Mesenchymal stem cell (in vitro differentiated cells and primary cell): ENCODE results near the gene CCDC71L.

Experiments
- DNase-seq: peaks from one replicate; pipeline ENCODE4 v3.0.0-alpha.2; 2013
- H2AFZ ChIP-seq: one replicate; pipeline ENCODE4 v1.6.1; 2013; ENCODE audit warnings: low read depth, mild to moderate bottlenecking, control low read depth, inconsistent platforms, low read length, moderate library complexity
- H2AK5ac ChIP-seq: 2 replicates; pipeline ENCODE4 v1.6.1; 2013; ENCODE audit warnings: low read length, moderate library complexity, mild to moderate bottlenecking, inconsistent platforms; ENCODE audit not compliant: severe bottlenecking
- H2BK120ac ChIP-seq: one replicate; pipeline ENCODE4 v1.6.1; 2013; ENCODE audit warnings: low read depth, mild to moderate bottlenecking, inconsistent platforms, low read length, moderate library complexity
- H2BK12ac ChIP-seq, 2 experiments: one replicate each; pipeline ENCODE4 v1.6.1; 2013; ENCODE audit warnings: inconsistent platforms in 2 of 2, low read length in 2 of 2, mild to moderate bottlenecking in 2 of 2, moderate library complexity in 2 of 2, control low read depth in 1 of 2
- H2BK15ac ChIP-seq: one replicate; pipeline ENCODE4 v1.6.1; 2013; ENCODE audit warnings: mild to moderate bottlenecking, low read depth, inconsistent platforms; ENCODE audit not compliant: poor library complexity, severe bottlenecking
- H2BK5ac ChIP-seq: 2 replicates; pipeline ENCODE4 v1.6.1; 2013; ENCODE audit warnings: low read depth, mild to moderate bottlenecking, low read length, control low read depth, inconsistent platforms; ENCODE audit not compliant: poor library complexity, severe bottlenecking
- H3K14ac ChIP-seq, 2 experiments: one replicate each; pipeline ENCODE4 v1.6.1; 2013; ENCODE audit warnings: inconsistent platforms in 2 of 2, low read length in 2 of 2, control low read depth in 1 of 2, mild to moderate bottlenecking in 1 of 2, moderate library complexity in 1 of 2
- H3K18ac ChIP-seq, 2 experiments: one replicate each; pipeline ENCODE4 v1.6.1; 2013; ENCODE audit warnings: inconsistent platforms in 2 of 2, low read length in 2 of 2, control low read depth in 1 of 2, low read depth in 1 of 2, mild to moderate bottlenecking in 1 of 2
- H3K23ac ChIP-seq, 2 experiments: one replicate each; pipeline ENCODE4 v1.6.1; 2013; ENCODE audit warnings: inconsistent platforms in 2 of 2, low read length in 2 of 2, mild to moderate bottlenecking in 2 of 2, moderate library complexity in 2 of 2, control low read depth in 1 of 2
- H3K27ac ChIP-seq: 2 replicates; pipeline ENCODE4 v1.5.1; 2013; ENCODE audit warnings: mild to moderate bottlenecking, moderate library complexity, low read length, control low read depth, inconsistent platforms; ENCODE audit not compliant: poor library complexity, severe bottlenecking
- H3K27me3 ChIP-seq, 2 experiments: 2 replicates each; pipeline versions ENCODE4 v1.6.1 to v1.7.0; 2013; ENCODE audit warnings: low read length in 2 of 2, mild to moderate bottlenecking in 2 of 2, moderate library complexity in 2 of 2, control low read depth in 1 of 2, inconsistent platforms in 1 of 2; ENCODE audit not compliant: control insufficient read depth in 1 of 2, insufficient read depth in 1 of 2
- H3K36me3 ChIP-seq, 2 experiments: 2 replicates each; pipeline versions ENCODE4 v1.6.1 to v1.7.0; 2013; ENCODE audit warnings: low read length in 2 of 2, control low read depth in 1 of 2, inconsistent platforms in 1 of 2, low read depth in 1 of 2, mild to moderate bottlenecking in 1 of 2; ENCODE audit not compliant: insufficient read depth in 2 of 2, control insufficient read depth in 1 of 2
- H3K4ac ChIP-seq, 2 experiments: one replicate each; pipeline ENCODE4 v1.6.1; 2013; ENCODE audit warnings: inconsistent platforms in 2 of 2, low read length in 2 of 2, mild to moderate bottlenecking in 2 of 2, moderate library complexity in 2 of 2, control low read depth in 1 of 2, low read depth in 1 of 2
- H3K4me1 ChIP-seq: 2 replicates; pipeline ENCODE4 v1.6.1; 2013; ENCODE audit warnings: low read depth, low read length, control low read depth; ENCODE audit not compliant: control insufficient read depth, insufficient read depth
- H3K4me2 ChIP-seq: 2 replicates; pipeline ENCODE4 v1.6.1; 2013; ENCODE audit warnings: low read length, mild to moderate bottlenecking, inconsistent platforms; ENCODE audit not compliant: poor library complexity, severe bottlenecking
- H3K4me3 ChIP-seq, 2 experiments: 2 replicates each; pipeline versions ENCODE4 v1.5.1 to v1.7.0; 2013; ENCODE audit warnings: low read length in 2 of 2, mild to moderate bottlenecking in 2 of 2, control low read depth in 1 of 2, low read depth in 1 of 2; ENCODE audit not compliant: insufficient read depth in 1 of 2
- H3K79me1 ChIP-seq: replicated peaks from 2 replicates; pipeline ENCODE4 v1.6.1; 2013; ENCODE audit warnings: mild to moderate bottlenecking, control low read depth, low read length, inconsistent platforms; ENCODE audit not compliant: poor library complexity, severe bottlenecking
- H3K9ac ChIP-seq: 2 replicates; pipeline ENCODE4 v1.7.0; 2013; ENCODE audit warnings: mild to moderate bottlenecking, low read length, moderate library complexity
- H3K9me3 ChIP-seq: 2 replicates; pipeline ENCODE4 v1.7.0; 2013; ENCODE audit warnings: mild to moderate bottlenecking, low read length; ENCODE audit not compliant: control insufficient read depth
- H4K8ac ChIP-seq: one replicate; pipeline ENCODE4 v1.6.1; 2013; ENCODE audit warnings: inconsistent platforms, mild to moderate bottlenecking, low read length, moderate library complexity
- H4K91ac ChIP-seq: one replicate; pipeline ENCODE4 v1.6.1; 2013; ENCODE audit warnings: mild to moderate bottlenecking, low read length, inconsistent platforms
- WGBS: methylation state at CpG from one replicate; pipeline ENCODE4 v1.1.7; 2013; ENCODE audit warnings: mixed read lengths; 5-methylcytosine and 5-hydroxymethylcytosine counted together

Gene CCDC71L

DNA sequence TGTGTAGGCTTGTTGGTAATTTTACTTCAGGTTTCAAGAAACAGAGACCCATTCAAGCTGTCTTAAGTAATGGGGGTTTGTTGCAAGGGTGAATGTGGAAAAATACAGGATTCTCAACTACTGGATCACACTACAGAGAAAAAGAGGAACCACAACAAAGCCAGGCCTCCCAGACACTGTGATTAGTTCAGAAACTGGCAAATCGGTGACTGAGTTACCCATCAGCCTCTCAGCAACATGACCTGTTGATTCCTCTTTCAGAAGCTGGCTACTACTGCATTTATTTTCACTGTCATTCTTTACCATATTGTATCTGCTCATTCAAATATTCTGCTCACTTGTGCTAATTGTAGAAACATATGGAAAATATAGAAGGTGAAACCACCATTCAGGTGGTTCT lies 16.0 kb downstream of the CCDC71L start:
- H3K4me3 ChIP-seq = no peak overlapping the region
- H2BK12ac ChIP-seq = no peak overlapping the region
- no peak overlapping the region for H3K4ac ChIP-seq
- no peak overlapping the region for H3K9ac ChIP-seq
- no peaks in the 10 kb centered on the region for H3K9me3 ChIP-seq
- no peak overlapping the region for H2BK5ac ChIP-seq
- H2BK120ac ChIP-seq = no peak overlapping the region
- no peaks in the 10 kb centered on the region for H3K27me3 ChIP-seq
- H3K36me3 ChIP-seq = no peaks in the 10 kb centered on the region
- H3K14ac ChIP-seq = no peak overlapping the region
- WGBS = 100% methylated on average over 1 of the region's 1 CpG
- H4K91ac ChIP-seq = no peak overlapping the region
- no peak overlapping the region for H2AFZ ChIP-seq
- H3K79me1 ChIP-seq = no peaks in the 10 kb centered on the region
- H2BK15ac ChIP-seq = no peak overlapping the region
- H4K8ac ChIP-seq = no peak overlapping the region
- no peak for DNase-seq
- H2AK5ac ChIP-seq = no peak overlapping the region
- H3K27ac ChIP-seq = no peak overlapping the region
- H3K23ac ChIP-seq = no peak overlapping the region
- no peak overlapping the region for H3K18ac ChIP-seq
- H3K4me1 ChIP-seq = no peaks in the 10 kb centered on the region
- H3K4me2 ChIP-seq = no peak overlapping the region

DNA sequence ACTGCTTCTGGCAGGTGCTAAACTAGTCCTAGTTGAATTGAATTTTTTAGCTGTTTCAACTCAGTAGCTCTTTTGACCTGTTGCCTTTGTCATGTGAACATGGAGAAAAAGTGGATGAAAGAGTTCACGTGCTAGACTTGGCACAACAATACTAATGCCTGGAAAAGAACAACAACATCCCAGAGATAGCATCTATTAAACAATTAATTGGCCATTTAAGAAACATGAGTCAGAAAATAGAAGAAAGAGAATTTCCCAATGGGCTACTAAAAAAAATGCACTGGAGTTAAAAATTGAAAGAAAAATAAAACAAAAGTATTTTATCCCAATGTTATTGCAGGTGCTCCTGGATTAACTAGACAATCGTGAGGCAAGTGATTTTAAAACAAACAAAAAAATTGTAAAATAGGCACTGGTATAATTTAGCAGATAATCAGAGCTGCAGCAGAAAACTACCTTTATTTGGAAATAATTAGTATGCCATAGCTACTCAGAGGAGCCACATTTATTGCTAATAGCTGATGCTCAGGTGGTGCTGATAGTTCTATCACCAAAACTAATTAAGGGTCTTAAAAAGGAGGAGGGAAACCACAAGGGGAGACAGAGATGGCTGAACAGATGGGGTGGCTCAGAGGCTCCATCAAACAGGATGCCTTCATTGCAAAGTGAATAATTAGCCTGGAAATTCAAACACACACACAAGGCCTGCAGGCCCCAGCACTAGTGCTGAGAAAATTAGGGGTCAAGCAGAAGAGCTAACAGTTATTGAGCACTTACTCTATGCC lies 17.6 kb downstream of the CCDC71L start:
- H4K91ac ChIP-seq = no peak overlapping the region
- DNase-seq = no peak
- H3K79me1 ChIP-seq = no peaks in the 10 kb centered on the region
- WGBS = no CpG with 5 or more reads among the region's 2 CpGs
- no peak overlapping the region for H2BK120ac ChIP-seq
- H2AK5ac ChIP-seq = no peak overlapping the region
- no peaks in the 10 kb centered on the region for H3K4me1 ChIP-seq
- H3K27ac ChIP-seq = no peak overlapping the region
- H3K36me3 ChIP-seq = no peaks in the 10 kb centered on the region
- H3K4me2 ChIP-seq = no peak overlapping the region
- no peak overlapping the region for H2BK12ac ChIP-seq
- H3K27me3 ChIP-seq = no peaks in the 10 kb centered on the region
- no peaks in the 10 kb centered on the region for H3K9me3 ChIP-seq
- H2BK5ac ChIP-seq = no peak overlapping the region
- H3K9ac ChIP-seq = no peak overlapping the region
- H3K4ac ChIP-seq = no peak overlapping the region
- no peak overlapping the region for H4K8ac ChIP-seq
- H3K4me3 ChIP-seq = no peak overlapping the region
- no peak overlapping the region for H2BK15ac ChIP-seq
- H2AFZ ChIP-seq = no peak overlapping the region
- no peak overlapping the region for H3K23ac ChIP-seq
- no peak overlapping the region for H3K14ac ChIP-seq
- no peak overlapping the region for H3K18ac ChIP-seq

DNA sequence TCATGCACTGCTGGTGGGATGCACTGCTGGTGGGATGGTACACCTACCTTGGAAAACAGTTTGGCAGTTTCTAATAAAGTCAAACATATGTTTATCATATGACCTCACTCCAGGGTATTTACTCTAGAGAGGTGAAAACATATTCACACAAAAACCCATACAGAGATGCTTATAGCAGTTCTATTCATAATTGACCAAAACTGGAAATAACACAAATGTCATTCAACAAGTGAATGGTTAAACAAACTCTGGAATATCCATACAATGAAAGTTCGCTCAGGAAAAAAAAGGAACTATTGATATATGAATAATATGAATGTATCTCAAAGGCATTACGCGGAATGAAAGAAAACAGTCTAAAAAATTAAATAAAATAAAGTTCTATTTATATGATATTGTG lies 19.5 kb downstream of the CCDC71L start:
- H3K4me3 ChIP-seq = no peak overlapping the region
- no peak overlapping the region for H2AFZ ChIP-seq
- H3K9me3 ChIP-seq = no peaks in the 10 kb centered on the region
- no peak overlapping the region for H2BK12ac ChIP-seq
- no peak overlapping the region for H2BK120ac ChIP-seq
- H2BK5ac ChIP-seq = no peak overlapping the region
- no peaks in the 10 kb centered on the region for H3K4me1 ChIP-seq
- H3K14ac ChIP-seq = no peak overlapping the region
- no peak overlapping the region for H3K4me2 ChIP-seq
- H3K27ac ChIP-seq = no peak overlapping the region
- H3K79me1 ChIP-seq = no peaks in the 10 kb centered on the region
- no peaks in the 10 kb centered on the region for H3K27me3 ChIP-seq
- H2BK15ac ChIP-seq = no peak overlapping the region
- no peak overlapping the region for H3K9ac ChIP-seq
- DNase-seq = no peak
- no peak overlapping the region for H4K91ac ChIP-seq
- no peak overlapping the region for H3K4ac ChIP-seq
- no peak overlapping the region for H4K8ac ChIP-seq
- no peak overlapping the region for H3K18ac ChIP-seq
- H3K23ac ChIP-seq = no peak overlapping the region
- WGBS = no CpG with 5 or more reads among the region's 3 CpGs
- H3K36me3 ChIP-seq = no peaks in the 10 kb centered on the region
- H2AK5ac ChIP-seq = no peak overlapping the region

DNA sequence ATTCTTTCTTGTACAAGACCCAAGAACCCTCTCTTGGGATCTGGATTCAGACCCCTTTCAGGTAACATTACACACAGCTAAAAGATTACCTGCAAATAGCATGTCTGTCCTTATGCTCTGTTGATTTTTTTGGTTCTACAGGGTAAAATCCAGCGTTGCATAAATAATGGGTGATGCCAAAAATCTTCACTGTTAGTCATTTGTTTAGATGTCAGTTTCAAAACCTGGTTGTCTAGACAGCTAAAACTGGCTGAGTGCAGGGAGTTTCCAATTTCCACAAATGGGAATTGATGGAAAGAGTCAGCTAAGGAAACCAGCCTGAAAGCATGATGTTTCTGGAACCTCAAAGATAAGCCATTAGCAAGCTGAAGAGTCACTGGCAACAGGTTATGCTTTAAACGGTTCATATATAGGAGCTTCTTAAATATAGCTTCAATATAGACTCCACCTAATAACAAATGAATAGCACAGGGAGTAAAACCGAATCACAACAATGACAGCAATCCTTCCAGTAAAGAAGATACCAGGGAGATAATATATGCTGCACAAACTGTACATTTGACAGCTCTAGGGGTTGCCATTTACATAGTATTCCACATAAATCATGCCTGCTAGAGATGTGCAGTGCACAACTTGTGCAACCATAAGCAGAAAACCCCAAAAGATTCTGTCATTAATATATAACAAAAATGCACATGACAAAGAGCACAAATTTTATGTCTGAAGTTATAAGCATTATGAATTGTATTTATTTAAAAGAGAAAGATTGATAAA lies 20.4 kb downstream of the CCDC71L start:
- H3K14ac ChIP-seq = no peak overlapping the region
- no peaks in the 10 kb centered on the region for H3K9me3 ChIP-seq
- no peak overlapping the region for H3K4me2 ChIP-seq
- no peak overlapping the region for H2AK5ac ChIP-seq
- no peak overlapping the region for H2BK120ac ChIP-seq
- no peaks in the 10 kb centered on the region for H3K4me1 ChIP-seq
- no peak overlapping the region for H3K9ac ChIP-seq
- H3K23ac ChIP-seq = no peak overlapping the region
- H2BK5ac ChIP-seq = no peak overlapping the region
- peak overlapping the region in 1 of 2 experiments; percentile 12 for H3K18ac ChIP-seq
- 70% methylated on average over 3 of the region's 3 CpGs for WGBS
- H3K4ac ChIP-seq = no peak overlapping the region
- H4K8ac ChIP-seq = no peak overlapping the region
- no peak overlapping the region for H3K4me3 ChIP-seq
- no peaks in the 10 kb centered on the region for H3K27me3 ChIP-seq
- peak; percentile 79 for DNase-seq
- H4K91ac ChIP-seq = no peak overlapping the region
- no peak overlapping the region for H2AFZ ChIP-seq
- H3K79me1 ChIP-seq = no peaks in the 10 kb centered on the region
- H2BK15ac ChIP-seq = no peak overlapping the region
- no peak overlapping the region for H2BK12ac ChIP-seq
- H3K27ac ChIP-seq = no peak overlapping the region
- no peaks in the 10 kb centered on the region for H3K36me3 ChIP-seq
